ENCODE results near the gene FGL2.
"Not testable (repeated sequence)": the region's sequence is repeated elsewhere in the genome, so short reads cannot be mapped to it uniquely, and the experiment has no call there.

FGL2 gene

GRCh38 chr7:77154917-77155464, 44.6 kb downstream of the FGL2 start:
- peak; percentile 7 for DNase-seq

- DNase-seq: not testable (repeated sequence)
Observed at GRCh38 chr7:77152232-77152631, 47.4 kb downstream of the FGL2 start.

Data from CD4-positive, alpha-beta T cell treated with Interleukin-12 subunit alpha and Interleukin-12 subunit beta, for 1 hour (primary cell).